Neural crest cell (in vitro differentiated cells): ENCODE data around the gene UFC1. TPM values are rescaled to one million over a fixed set of nuclear protein-coding genes. Genes with fewer than 3 reads are reported as not detected.

ENCODE experiments used
- DNase-seq: peaks from one replicate; pipeline ENCODE4 v3.0.0; 2021; ENCODE audit warnings: low read depth, mixed read lengths, low spot score
- H3K27ac Mint-ChIP-seq: one replicate; pipeline ENCODE4 v1.8.0; 2021; ENCODE audit warnings: mild to moderate bottlenecking, mixed read lengths; ENCODE audit not compliant: unreplicated experiment
- H3K27me3 Mint-ChIP-seq: 2 replicates; pipeline ENCODE4 v1.8.0; 2021; ENCODE audit warnings: low read depth, mild to moderate bottlenecking, mixed read lengths
- H3K36me3 Mint-ChIP-seq: 2 replicates; pipeline ENCODE4 v1.8.0; 2021; ENCODE audit warnings: low read depth, mild to moderate bottlenecking, mixed read lengths
- H3K4me1 Mint-ChIP-seq: 2 replicates; pipeline ENCODE4 v1.8.0; 2021; ENCODE audit warnings: mixed read lengths
- H3K4me3 Mint-ChIP-seq: one replicate; pipeline ENCODE4 v1.8.0; 2021; ENCODE audit warnings: mild to moderate bottlenecking, mixed read lengths
- H3K9me3 Mint-ChIP-seq: 2 replicates; pipeline ENCODE4 v1.8.0; 2021; ENCODE audit warnings: mixed read lengths
- total RNA-seq: library from RNA; stranded (reverse); gene quantifications from 2 replicates; pipeline ENCODE4 v1.2.1, GENCODE V29; 2021
- TF ChIP-seq, protein P1 (sequence below): fragments of 200-600 bp; sonication (generic); conservative IDR thresholded peaks from 2 replicates; pipeline ENCODE4 v1.5.0; 2021; ENCODE audit warnings: antibody characterized with exemption, mild to moderate bottlenecking

Gene UFC1
- total RNA-seq, 1 donor from 2014 or later: 77.2 TPM

DNA sequence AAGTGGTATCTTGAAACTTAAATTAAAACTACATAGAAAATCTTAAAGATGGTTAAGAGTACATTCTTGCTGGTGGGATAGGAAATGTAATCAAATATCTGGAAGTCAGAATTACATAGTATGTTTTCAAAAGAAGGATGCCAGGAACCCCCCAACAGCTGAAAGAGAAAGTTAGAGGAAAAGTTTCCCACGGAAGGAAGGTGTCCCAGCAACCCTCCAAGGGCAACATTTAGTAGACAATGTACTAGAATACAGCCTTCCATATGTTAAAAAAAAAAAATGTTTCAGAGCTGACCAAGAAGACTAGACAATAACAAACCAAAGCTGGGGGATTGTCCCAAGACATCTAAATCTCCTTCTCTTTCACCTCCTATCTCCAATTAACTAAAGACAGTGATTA, 23.5 kb upstream of the UFC1 start:
- Mint-ChIP-seq H3K4me1 (peaks cover 27% of the 10 kb centered on the region), H3K27me3 (no peaks in the 10 kb centered on the region), H3K4me3 (no peak overlapping the region), H3K36me3 (peaks cover 13% of the 10 kb centered on the region), H3K27ac (peak overlapping the region; percentile 30), H3K9me3 (no peaks in the 10 kb centered on the region)
- TF ChIP-seq, protein P1, sequence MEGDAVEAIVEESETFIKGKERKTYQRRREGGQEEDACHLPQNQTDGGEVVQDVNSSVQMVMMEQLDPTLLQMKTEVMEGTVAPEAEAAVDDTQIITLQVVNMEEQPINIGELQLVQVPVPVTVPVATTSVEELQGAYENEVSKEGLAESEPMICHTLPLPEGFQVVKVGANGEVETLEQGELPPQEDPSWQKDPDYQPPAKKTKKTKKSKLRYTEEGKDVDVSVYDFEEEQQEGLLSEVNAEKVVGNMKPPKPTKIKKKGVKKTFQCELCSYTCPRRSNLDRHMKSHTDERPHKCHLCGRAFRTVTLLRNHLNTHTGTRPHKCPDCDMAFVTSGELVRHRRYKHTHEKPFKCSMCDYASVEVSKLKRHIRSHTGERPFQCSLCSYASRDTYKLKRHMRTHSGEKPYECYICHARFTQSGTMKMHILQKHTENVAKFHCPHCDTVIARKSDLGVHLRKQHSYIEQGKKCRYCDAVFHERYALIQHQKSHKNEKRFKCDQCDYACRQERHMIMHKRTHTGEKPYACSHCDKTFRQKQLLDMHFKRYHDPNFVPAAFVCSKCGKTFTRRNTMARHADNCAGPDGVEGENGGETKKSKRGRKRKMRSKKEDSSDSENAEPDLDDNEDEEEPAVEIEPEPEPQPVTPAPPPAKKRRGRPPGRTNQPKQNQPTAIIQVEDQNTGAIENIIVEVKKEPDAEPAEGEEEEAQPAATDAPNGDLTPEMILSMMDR: no peak
- no peak for DNase-seq

DNA sequence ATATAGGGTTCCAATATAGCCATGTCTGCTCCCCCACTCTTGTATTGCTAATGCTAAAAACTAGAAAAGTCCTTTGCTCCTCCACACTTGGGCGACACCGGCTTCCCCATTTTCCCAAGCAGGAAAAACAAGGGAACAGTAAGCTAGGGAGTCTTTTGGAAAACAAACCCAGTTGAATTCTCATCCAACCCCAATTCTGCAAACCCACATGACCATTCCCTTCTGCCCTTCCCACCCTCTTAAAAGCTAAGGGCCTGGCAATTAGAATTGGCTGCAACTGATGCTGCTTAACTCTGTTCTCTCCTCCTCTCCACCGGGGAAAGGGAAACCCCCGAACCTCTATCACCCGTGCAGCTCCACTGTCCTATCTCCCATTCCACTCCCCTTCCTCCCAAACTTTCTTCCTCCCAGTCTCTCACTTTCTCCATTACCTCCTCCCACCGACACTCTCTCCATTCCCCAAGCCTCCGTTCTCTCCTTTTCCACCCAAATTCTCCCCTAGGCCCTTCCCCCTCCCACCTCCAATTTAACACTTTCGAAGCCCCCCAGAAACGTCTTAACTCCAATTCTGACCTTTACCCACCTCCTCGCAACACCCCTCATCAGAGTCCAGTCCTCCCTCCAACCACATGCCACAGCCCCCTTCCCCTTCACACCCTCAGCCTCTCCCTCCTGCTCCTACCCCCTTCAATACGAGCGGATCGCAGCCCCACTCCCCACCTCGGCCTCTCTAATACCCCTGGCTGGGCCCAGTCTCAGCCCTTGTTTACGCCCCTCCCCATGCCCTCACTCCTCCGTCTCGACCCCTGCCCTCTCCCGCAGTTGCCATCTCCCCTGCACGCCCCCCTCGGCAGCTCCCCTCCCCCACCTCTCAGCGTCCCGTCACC, 22.0 kb upstream of the UFC1 start:
- Mint-ChIP-seq H3K36me3 (peaks cover 6% of the 10 kb centered on the region), H3K4me1 (peaks cover 24% of the 10 kb centered on the region), H3K4me3 (no peak overlapping the region), H3K9me3 (no peaks in the 10 kb centered on the region), H3K27ac (peak overlapping the region; percentile 97), H3K27me3 (no peaks in the 10 kb centered on the region)
- no peak for DNase-seq
- TF ChIP-seq, protein P1: no peak

DNA sequence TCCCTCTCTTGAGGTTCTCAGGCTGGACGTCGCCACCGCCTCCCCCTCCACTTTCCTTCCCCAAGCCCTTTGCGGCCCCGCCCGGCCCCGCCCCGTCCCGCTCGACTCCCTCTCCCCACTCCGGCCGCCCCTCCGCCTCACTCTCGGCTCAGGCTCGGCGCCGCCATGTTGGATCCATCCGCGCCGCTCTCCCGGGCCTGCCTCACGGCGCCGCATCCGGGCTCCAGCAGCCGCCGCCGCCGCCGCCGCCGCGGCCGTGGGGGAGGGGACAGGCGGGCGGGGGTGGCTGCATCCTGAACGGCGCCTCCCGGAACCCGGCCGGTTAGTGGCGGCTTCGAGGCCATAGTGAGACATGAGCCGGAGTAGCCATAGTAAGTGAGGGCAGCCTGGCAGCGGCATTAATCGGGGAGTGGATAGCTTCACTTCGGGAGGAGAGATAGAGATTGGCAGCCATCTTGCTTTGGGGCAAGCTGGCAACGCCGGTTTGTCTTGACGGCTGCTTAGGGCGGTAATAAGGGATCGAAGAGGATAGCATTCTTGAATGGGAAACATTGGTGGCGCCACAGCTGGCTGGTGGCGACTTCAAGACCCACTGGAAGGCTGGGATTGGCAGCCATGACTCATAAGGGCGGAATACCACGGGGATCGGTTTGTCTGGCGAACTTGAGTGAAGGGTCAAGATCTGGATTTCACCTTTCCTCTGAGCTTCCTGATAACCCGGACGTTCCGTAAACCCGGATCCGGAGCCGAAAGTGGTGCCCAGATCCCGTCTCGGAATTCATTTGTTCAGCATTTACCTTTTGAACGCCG, 21.2 kb upstream of the UFC1 start, which contains the start of gene DEDD:
TSS of gene DEDD (minus strand) at position 258 of the 810 bp plus-strand sequence. CDS start 8,205 bp downstream, outside the sequence.
- Mint-ChIP-seq H3K9me3 (no peaks in the 10 kb centered on the region), H3K27ac (peak within 1 kb of the TSS; percentile 97), H3K4me1 (peaks cover 23% of the 10 kb centered on the region), H3K4me3 (no peak within 1 kb of the TSS), H3K27me3 (no peaks in the 10 kb centered on the region), H3K36me3 (peaks cover 4% of the 10 kb centered on the region)
- DNase-seq: peak; percentile 84
- TF ChIP-seq, protein P1: no peak

DNA sequence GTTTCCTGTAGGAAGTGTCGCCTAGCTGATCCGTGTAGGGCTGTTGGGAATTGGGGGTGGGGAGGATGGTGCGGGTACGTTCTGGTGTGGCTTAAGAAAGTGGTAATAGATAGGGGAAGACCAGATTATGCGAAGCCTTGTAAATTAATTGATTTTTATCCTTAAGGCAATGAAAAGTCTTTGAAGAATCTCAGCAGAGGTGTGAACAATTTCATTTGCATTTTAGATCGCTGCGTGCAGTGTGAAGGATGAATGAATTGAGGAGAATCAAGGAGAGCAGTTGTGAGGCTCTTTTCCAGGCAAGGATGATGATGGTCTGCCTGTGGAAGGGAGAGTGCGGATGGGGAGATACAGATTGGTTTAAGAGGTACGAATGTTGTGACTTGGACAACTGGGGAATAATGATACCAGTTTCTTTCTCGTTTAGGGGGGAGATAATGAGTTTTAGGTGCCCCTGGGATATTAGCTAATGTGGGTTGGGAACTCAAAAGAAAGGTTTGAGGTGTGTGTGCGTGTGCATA, 20.5 kb upstream of the UFC1 start:
- TF ChIP-seq, protein P1: no peak
- DNase-seq: no peak
- Mint-ChIP-seq H3K27ac (no peak overlapping the region), H3K27me3 (no peaks in the 10 kb centered on the region), H3K9me3 (no peaks in the 10 kb centered on the region), H3K4me1 (peaks cover 23% of the 10 kb centered on the region), H3K4me3 (no peak overlapping the region), H3K36me3 (peaks cover 4% of the 10 kb centered on the region)

DNA sequence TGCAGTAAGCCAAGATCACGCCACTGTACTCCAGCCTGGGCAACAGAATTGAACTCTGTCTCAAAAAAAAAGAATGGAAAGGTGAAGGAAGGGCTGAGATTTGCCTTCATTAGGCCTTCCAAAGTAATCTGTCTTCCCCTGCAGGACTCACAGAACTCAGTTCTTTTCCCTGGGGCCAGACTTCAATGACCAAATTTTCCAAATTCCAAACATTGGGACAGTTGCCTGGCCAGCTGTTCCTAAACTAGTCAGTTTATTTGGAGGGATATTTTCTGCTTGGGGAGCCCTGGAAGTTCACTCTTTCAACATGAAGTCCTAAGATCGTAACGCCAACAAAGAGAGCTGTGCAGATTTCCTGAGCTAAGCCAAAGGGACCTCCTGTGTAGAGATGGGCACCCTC, 15.9 kb upstream of the UFC1 start:
- Mint-ChIP-seq H3K27ac (no peak overlapping the region), H3K36me3 (peaks cover 2% of the 10 kb centered on the region), H3K4me1 (no peaks in the 10 kb centered on the region), H3K27me3 (no peaks in the 10 kb centered on the region), H3K9me3 (no peaks in the 10 kb centered on the region), H3K4me3 (no peak overlapping the region)
- TF ChIP-seq, protein P1: no peak
- DNase-seq: no peak
